GM19328 (cell line): ENCODE data around the gene PIP5K1B.

Experiments
- ATAC-seq: cut with Tn5 transposase; IDR thresholded peaks from one replicate; pipeline ENCODE4 v1.9.1; 2021; ENCODE audit warnings: mild to moderate bottlenecking, moderate library complexity; ENCODE audit not compliant: unreplicated experiment

The PIP5K1B gene

GRCh38 chr9:68947842-68948569, 243.0 kb downstream of the PIP5K1B start:
- ATAC-seq = no peak

- ATAC-seq = no peak
Observed at GRCh38 chr9:68949271-68950000, 244.4 kb downstream of the PIP5K1B start.

GRCh38 chr9:68950188-68950587, 245.1 kb downstream of the PIP5K1B start:
- no peak for ATAC-seq

- ATAC-seq = no peak
Observed at GRCh38 chr9:68950689-68951088, 245.6 kb downstream of the PIP5K1B start.

- ATAC-seq = peak; percentile 47
Observed at GRCh38 chr9:68951879-68952659, 247.0 kb downstream of the PIP5K1B start.

GRCh38 chr9:68953771-68954170, 248.7 kb downstream of the PIP5K1B start:
- no peak for ATAC-seq

- no peak for ATAC-seq
Observed at GRCh38 chr9:68955330-68955729, 250.3 kb downstream of the PIP5K1B start.

- no peak for ATAC-seq
Observed at GRCh38 chr9:68957479-68957878, 252.4 kb downstream of the PIP5K1B start.

GRCh38 chr9:68961587-68961986, 256.5 kb downstream of the PIP5K1B start:
- ATAC-seq = no peak

GRCh38 chr9:68963416-68963815, 258.4 kb downstream of the PIP5K1B start:
- ATAC-seq = no peak

- no peak for ATAC-seq
Observed at GRCh38 chr9:68964102-68964541, 259.1 kb downstream of the PIP5K1B start.

GRCh38 chr9:68964765-68965164, 259.7 kb downstream of the PIP5K1B start:
- ATAC-seq = no peak

GRCh38 chr9:68966496-68966944, 261.5 kb downstream of the PIP5K1B start:
- peak; percentile 85 for ATAC-seq

GRCh38 chr9:68967800-68968199, 262.8 kb downstream of the PIP5K1B start:
- no peak for ATAC-seq

- ATAC-seq = no peak
Observed at GRCh38 chr9:68969538-68969937, 264.5 kb downstream of the PIP5K1B start.

- no peak for ATAC-seq
Observed at GRCh38 chr9:68970151-68970550, 265.1 kb downstream of the PIP5K1B start.

- ATAC-seq = no peak
Observed at GRCh38 chr9:68973619-68974018, 268.6 kb downstream of the PIP5K1B start.

- peak; percentile 82 for ATAC-seq
Observed at GRCh38 chr9:68974431-68974830, 269.4 kb downstream of the PIP5K1B start.

- ATAC-seq = no peak
Observed at GRCh38 chr9:68974901-68975300, 269.9 kb downstream of the PIP5K1B start.

- ATAC-seq = no peak
Observed at GRCh38 chr9:68975365-68976043, 270.5 kb downstream of the PIP5K1B start.

GRCh38 chr9:68978066-68978465, 273.0 kb downstream of the PIP5K1B start:
- no peak for ATAC-seq
